GM18520 (cell line): Measurements from ENCODE around the gene TNFAIP8L2.

ENCODE experiments used
- ATAC-seq: cut with Tn5 transposase; IDR thresholded peaks from one replicate; pipeline ENCODE4 v1.9.1; 2021; ENCODE audit not compliant: unreplicated experiment

Gene TNFAIP8L2

DNA sequence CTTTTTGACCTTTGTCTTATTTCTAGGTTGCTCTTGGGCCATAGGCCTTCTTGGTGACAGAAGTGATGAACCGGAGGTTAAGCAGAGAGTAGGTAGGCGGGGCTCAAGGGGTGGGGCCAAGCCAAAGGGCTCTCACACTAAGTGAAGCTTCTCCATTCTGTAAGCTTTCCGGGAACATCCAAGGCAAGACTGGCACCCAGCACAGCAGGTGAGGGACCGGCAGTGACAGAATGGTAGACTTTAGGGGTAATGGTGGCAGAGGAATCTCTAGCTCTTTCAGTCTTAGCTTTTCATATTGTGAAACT, at the start of gene TNFAIP8L2:
TNFAIP8L2 (plus strand) TSS at position 135 of the 305 bp plus-strand sequence. CDS start 2,049 bp downstream, outside the sequence.
- peak; percentile 34 for ATAC-seq

DNA sequence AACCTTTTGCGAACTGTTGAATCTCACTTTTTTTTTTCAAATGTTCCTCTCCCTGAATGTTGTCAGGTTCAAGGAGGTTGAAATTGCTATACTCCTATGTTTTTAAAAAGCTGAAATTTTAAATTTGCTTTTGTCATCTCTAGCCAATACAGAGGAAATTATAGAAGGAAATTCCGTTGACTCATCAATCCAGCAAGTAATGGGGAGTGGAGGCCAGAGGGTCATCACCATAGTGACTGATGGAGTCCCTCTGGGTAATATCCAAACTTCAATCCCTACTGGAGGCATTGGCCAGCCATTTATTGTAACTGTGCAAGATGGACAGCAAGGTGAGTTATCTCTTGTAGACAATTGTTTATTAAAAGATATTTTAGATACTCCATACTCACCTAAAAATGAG, 49.6 kb upstream of the TNFAIP8L2 start:
- no peak for ATAC-seq

DNA sequence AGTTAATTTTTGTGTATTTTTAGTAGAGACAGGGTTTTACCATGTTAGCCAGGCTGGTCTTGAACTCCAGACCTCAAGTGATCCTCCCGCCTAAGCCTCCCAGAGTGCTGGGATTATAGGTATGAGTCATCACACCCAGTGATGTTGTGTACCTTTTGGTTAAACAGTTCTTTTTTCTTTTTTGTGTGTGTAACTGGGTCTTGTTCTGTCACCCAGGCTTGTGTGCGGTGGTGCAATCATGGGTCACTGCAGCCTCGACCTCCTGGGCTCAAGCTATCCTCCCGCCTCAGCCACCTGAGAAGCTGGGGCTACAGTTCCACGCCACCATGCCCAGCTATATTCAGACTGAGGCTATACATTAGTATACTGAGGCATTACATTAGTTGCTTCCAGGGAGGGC, 48.1 kb upstream of the TNFAIP8L2 start:
- ATAC-seq: no peak

DNA sequence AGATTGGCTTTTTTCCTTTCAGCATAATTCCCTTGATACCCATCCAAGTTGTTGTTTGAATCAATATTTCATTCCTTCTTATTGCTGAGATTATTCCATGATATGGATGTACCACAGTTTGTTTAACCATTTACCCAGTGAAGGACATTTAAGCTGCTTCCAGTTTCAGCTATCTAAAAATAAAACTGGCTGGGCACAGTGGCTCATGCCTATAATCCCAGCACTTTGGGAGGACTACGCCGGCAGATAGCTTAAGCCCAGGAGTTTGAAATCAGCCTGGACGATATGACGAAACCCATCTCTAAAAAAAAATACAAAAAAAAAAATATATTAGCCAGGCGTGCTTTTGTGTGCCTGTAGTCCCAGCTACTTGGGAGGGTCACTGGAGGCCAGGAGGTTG, 42.6 kb upstream of the TNFAIP8L2 start:
- no peak for ATAC-seq

DNA sequence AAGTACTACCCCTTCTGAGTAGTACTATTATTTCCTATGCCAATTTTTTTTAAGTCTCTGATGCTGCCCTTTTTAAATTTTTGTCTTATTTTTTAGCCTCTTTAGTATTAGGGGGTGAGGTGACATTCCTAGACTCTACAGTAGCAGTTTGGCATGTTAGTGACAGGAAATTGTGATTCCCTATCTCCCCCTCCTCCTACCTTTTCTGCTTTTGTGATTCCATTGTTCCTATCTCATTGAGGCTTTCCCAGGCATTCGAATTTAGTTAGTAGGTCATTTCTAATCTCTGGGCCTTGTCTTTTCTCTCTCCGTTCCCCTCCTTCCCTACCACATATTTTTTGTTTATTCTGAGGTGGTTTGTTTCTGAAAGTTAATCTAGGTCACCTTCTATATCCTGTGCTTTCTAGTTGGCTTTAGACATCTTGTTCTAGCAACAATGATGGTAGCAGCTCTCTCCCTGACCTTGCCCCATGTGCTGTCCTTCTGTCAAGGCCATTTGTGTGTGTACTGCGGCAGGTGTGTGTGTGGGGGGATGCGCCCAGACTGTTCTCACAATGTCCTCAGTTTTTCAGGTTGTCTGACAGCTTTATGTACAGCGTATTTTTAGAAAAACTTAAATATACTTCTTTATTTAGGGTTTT, 31.6 kb upstream of the TNFAIP8L2 start:
- ATAC-seq: no peak

DNA sequence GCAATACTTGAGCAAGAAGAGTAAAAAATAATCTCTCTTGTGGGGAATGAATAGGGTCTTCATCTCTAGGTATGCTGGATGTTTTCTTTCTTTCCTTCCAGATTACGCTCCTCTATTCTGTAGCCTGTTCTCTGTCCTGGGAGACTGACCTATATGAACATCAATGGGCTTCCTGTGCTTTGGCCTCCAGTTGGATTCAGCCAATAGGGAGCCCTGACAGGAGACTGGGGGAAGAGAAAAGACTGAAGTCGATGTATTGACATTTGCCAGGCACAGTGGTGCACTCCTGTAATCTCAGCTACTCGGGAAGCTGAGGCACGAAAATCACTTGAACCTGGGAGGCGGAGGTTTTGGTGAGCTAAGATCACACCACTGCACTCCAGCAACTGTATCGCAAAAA, 27.6 kb upstream of the TNFAIP8L2 start:
- no peak for ATAC-seq

DNA sequence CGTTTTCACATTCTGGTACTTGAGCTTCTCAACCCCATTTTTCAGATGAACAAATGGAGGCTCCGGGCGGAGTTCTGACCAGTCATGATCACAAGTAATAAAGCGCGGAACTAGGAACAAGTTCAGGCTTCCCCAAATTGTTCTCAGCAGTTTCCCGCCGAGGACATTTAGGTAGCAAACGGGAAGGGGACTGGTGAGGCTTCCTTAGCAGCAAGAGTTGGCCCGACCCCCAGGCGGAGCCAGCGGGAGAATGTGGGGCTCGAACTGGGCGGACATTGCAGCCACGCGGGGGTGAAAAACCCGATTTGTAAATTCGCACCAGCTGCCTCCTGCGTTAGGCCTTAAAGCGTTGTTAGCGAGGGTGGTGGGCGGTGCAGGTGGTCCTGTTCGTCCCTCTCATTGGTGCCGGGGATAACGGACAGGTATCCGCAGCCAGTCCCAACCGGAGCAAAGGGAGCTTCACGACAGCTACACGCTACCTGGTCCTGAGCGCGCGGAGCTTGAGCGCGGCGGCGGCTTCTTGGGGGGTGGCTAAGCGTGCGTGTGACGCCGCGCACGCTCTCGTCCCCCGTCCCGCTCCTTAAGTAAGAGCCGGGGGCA, 25.4 kb upstream of the TNFAIP8L2 start:
- no peak for ATAC-seq

DNA sequence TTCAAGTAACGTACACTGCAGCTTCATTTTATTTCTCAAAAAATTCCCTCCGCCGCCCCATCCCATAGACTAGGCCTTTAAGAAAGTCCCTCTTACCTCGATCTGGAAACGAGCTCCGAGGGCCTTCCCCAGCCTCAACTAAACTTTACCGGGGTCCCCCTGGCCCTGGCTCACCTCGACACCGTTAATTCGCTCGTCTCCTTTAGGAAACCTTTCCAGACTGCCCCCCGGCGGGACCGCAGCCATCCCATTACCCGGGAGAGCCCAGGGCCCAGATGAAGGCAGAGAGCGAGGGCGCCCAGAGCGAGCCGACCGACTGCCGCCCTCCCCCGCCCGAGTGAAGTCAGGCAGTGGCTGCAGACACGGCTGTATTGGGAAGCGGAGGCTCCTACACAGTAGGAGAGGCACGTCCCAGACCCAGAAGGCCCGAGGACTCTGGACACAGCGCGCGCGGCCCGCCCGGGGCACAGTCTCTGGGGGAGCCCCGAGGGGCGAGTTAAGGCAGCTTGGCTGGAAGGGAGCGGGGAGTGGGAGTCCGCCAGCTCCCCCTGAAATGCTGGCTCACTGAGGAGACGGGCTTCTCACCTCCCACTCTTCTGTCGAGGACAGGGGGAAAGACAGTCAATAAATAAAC, 24.6 kb upstream of the TNFAIP8L2 start:
- ATAC-seq: no peak

DNA sequence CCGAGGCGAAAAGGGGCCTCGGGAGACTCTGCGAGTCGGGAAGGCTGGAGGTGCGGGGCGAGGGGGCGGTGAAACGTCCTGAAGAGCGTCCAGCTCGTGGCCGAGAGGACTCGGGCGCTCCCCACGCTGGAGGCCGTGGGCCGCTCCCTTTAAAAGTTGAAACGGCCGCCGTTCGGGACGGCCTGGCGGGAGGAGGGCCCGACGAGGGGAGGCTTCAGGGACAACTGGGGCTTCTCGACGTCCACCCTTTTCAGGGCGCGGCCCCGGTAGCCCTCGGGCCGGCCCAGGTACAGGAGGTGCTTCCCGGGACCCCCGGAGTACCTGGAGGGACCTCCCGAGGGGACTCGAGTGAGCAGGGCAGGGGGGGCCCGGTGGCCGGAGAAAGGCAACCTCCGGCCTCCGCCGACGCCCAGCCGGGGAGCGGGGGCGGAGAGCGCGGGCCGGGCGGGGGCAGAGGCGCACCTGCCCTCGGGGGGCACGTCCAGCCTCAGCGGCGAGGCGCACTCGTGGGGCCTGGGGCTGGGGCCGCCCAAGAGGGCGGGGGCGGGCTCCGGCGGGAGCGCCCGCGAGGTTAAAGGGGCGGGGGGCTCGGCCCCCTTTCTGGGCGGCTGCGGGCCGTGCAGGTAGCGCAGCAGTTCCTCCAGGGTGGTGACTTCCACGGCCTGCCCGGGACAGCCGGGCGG, 24.0 kb upstream of the TNFAIP8L2 start:
- no peak for ATAC-seq

DNA sequence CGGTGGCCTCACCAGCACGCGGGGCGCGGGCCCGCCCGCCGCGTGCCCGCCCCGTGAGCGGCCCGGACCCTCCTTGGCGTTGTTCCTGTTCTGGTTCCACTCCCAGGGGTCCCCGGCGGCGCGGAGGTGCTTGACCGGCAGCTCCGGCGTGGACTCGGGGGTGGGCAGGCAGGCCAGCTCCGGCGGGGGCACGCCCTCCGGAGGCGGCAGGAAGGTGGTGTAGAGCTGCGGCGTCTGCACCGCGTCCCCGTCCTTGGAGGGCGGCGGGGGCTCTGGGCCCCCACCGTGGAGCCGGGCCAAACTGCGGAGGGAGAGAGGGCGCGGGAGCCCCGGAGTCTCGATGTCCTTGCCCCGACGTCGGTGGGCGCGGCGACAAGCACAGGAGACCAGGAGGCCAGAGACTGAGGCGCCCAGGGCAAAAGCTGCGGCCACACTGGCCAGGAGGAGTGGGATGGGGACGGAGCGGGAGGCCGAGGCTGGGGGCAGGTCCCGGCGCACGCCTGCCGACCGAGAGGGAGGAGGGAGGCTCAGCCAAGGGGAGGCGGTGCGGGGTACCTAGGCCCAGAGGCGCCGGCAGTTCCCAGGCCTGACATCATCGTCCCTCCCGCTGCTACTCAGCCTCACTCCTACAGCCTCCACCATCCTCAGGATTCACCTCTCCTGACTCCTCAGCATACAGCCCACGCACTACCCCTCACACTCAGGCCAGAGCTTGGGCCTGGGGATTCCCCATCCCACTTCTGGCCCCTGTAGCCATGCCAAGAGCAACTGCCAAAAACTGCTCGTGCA, 23.2 kb upstream of the TNFAIP8L2 start:
- ATAC-seq: no peak

DNA sequence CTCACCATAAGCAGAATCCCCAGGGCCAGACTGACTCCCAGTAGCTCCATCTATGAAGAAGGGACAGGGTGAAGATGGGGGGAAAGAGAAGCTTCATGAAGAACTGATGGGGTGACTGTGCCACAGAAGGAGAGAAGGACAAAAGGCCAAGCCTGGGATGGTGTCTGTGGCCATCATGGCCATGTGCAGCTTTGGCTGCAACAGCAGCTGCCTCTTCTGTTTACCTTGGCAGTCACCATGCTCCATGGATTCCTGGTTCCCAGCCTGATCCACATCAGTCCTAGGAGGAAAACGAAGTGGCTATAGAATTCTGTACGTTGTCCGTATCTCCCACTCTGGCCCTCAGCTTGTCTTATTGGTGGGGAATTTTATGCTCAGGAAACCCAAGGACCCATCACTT, 22.1 kb upstream of the TNFAIP8L2 start:
- no peak for ATAC-seq

DNA sequence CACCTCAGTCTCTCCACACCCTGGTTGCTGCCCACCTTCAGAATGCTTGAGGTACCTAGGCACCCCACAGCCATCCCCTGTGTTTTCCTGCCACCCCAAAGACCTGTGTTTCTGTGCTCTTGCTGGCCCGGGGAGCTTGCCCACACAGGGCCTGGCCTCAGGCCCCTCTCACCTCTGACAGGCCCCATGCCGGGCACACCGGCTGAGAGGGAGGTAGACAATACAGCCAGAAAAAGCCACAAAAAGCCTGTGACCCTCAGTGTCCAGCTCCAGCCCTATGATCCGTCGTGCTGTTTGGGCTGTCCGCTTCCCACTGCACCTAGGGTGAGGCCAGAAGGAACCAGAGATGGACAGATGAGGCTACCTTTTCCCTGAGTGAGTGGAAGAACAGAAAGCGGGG, 21.5 kb upstream of the TNFAIP8L2 start:
- ATAC-seq: no peak

DNA sequence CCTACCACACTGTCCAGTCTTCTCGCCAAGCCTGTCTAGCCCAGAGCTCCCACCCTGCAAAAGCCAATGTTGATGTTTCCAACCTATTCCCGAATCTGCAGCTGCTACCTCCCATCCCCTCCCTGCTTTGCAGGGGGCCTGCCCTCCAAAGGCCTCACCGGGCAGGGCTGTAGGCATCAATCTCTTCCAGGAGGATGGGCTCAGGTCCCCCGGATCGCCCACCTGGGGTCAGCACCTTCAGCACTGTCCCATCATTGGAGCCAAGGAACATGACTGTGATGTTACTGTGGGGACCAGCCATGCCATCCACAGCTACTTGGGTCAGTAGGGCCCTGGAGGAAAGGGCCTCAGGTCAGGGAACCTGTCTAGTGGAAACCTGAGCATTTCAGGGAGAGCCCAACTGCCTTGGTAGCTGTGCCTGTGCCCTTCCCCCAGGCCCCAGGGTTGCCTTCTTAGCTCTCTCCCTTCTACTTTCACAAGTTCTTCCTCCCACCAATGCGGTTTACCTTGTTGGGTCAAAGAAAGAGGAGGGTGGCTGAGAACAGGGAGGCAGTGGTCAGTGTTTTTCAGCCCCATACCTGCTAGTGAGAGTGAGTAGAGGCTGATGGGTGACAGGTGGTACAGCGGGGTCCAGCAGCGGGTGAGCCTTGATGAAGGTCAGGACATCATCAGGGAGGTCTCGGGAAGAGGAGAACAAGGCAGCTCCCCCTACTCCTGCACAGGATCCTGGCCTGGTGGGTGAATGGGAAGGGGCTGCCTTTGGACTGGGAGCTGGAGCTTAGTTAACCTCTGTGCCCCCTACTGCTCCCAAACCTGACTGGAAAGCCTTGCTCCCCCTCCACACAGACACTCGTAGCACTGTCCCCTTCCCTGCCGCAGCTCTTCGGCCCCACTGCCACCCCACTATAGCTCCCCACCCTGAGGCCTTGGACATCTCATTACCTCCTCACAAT, 20.7 kb upstream of the TNFAIP8L2 start:
- ATAC-seq: no peak

DNA sequence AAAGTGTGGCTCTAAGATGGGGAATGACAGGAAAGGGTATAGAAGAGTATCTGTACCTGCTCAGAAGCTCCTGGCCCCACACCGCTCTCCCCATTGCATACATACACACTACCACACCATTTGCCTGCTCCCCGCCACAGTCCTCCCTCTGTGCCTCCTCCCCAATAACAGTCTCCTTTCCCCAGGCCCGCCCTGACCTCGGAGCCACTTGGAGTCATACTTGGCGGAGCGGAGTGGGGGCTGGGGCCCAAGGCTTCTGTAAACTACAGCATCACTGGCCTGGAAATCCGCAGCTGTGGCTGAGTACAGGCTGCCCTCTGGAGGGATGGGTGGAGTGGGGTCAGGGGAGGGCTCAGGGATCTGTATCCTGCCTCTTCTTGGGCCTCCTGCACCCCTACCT, 18.7 kb upstream of the TNFAIP8L2 start:
- ATAC-seq: no peak

DNA sequence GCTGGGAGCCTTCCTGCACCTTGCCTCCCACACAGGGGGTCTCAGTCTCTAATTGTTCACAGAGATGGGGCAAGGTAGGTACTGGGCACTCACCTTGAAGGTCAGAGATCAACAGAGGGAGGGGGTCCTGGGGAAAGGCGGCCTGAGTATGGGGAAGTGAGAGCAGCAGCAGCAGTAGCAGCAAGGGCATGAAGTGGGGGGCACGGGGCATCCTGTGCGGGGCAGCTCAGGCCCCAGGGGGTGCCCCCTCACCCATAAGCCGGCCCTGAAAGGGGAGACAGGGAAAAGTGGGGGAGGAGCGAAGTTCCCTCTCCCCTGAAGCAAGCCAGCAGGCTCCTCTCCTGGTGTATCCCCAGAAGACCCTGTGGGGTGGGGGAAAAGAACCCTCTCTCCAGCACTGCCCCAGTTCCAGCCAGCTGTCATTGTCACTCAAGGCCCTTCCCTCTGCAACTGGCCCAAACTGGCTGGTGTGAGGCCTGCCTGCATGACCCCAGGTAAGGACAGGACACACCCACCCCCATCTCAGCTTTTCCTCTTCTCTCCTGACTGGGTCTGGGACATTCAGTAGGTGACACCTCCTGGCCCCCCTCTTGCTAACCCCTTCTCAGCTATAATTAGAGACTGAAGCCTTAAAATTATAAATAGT, 13.9 kb upstream of the TNFAIP8L2 start:
- no peak for ATAC-seq

DNA sequence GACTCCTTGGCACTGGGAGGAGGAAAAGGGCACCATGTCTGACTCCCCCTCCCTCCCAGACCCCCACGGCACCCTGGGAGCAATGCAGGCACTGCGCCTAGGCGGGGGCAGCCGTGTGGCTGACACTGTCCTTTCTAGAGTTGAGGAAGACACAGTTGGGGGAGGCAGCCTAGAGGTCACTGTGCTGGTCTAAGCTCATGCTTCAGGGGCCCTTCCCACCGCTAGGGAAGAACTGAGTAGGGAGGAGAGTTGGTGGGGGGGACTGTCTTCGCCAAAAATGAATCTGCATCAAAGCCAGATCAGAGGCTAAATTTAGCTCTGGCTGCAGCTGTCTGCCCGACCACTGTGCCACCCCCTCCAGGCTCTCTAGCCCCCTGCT, 13.4 kb upstream of the TNFAIP8L2 start:
- ATAC-seq: no peak

DNA sequence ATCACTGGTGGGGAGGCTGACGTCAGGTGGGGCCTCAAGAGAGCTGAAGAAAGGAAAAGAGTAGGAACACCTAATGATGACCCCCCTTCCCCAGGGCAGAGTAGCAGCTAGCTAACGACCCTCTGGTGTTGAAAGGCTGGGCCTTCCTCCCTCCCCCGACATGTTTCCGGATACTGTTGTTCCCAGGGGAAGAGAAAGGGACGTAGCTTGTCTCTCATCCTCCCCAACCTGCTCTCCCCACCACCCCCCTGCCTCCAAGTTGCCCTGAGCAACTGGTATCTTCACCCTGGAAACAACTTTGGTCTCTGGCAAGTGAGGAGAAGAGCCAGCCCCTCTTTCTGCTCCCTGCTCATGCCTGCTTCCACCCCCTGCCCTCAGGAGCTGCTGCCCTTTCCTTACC, 12.5 kb upstream of the TNFAIP8L2 start:
- no peak for ATAC-seq

DNA sequence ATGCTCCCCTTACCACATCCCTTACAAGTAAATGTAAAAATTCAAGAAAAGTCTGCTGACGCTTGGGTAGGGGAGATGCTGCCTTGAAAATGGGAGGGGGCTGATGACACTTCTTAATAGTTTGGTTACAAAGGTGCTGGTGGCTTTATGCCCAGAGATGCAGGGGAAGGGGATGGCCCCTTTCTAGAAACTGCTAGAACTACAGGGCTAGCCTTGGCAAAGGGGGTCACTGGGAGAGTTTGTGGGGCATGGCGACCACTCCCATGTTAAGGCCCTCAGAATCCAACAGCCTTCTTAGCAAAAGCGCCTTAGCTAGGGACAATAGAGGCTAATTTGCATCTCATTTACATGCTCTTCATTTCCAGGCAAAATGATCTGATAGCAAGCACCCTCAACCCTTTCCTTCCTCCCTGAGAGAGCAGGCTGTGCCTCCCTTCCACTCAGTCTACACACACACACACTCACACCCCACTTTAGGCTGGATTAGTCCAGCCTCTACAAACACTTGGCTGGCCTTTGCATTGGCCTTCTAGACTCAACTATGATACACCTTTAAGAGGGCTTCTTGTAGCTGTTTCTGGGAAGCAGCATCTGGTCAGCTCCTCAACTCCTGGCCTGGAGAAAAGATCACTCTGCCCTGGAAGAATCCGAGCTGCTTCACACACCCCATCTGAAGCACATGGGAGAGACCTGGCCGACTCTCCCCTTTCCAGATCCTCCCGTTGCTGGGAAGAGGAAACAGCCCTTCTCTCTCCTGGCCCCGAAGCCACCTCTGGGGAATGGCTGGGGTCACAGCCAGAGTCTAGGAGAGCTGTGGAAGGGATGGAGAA, 11.8 kb upstream of the TNFAIP8L2 start:
- no peak for ATAC-seq
